ENCODE data around the gene SNRPB. TPM values are rescaled to one million over a fixed set of nuclear protein-coding genes. Genes with fewer than 3 reads are reported as not detected.

Gene SNRPB
- total RNA-seq, 1 experiment from 2014 or later: 1,009 TPM

DNA sequence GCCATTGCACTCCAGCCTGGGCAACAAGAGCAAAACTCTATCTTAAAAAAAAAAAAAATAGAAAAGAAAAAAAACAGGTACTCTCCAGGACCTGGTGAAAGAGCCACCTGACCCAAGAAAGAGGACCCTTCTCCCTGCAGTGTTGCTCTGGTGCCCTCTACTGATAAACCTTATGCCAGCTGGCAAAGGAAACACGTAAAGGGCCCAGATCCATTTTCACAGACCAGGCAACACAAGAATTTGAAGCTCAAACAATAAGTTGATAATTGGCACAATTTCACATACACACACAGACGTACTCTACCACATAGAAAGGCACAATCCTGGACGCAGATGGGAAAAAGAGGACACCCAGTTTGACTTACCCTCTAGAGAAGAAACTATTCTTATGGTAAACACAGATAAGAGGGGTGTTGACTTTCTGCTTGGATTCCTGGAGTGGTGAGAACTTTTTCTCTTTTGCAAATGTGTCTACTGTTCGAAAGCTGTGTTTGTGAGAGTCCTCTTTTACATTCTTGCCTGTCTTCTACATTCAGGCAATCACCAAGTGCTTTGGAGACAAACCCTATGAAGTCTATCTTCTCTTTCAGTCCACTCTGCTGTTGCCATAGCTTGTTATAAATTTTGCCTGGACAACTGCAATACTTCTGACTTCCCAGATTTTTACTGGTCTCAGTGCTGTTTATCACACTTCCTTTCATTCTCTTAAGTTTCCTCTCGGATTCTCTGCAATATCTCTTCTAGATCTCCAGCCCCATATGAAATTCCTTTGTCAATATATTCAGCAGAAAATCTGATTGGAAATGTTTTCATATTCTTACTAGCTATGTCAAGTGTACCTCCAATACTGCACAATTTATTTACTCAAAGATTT lies 6.4 kb upstream of the SNRPB start:
- in situ Hi-C loops (cut with HindIII; ENCODE audit: low sequenced_read_pairs): no loop called here
- DNase-seq (ENCODE audit: low spot score): no peak

DNA sequence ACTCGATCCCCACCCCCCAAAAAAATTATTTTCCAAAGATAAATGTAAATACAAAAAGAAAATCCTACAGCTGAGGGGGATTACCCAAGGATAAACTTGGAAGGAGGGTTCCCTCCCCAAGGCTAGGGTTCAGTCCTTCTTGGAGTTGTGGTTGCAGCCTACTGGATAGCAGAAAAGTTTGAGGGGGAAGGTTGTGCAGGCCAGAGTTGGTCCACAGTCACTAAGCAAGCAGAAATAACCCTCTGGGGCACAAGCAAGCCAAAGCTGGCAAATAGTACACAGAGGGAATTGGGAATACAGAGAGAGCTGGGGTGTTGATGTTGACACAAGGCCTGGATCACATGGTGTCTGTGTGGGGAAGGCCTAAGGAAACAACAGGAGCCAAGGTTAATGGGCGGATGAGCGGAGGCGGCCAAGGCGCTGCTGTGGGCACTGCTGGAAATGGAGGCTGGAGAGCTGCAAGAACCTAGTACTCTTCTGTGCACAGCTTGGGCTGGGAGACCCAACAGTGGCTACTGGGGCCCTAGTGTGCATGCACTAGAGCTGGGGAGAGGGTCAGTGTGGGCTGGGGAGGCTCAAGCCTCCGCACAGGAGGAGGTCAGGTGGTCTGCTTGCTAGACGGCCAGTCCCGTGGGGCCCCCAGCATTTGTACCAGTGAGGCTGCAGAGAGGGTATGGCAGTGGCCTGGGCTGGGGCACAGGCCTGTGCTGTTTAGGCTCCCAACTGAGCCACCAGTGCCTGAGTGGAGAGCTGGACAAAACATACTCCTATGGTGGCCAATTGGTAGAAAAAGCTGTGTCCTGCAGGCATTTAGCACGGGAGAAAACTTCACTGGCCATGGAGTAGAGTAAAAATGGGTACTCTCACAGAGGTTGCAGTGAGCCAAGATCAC lies 5.5 kb upstream of the SNRPB start:
- in situ Hi-C loops (cut with HindIII; ENCODE audit: low sequenced_read_pairs): no loop called here
- no peak for DNase-seq (ENCODE audit: low spot score)

DNA sequence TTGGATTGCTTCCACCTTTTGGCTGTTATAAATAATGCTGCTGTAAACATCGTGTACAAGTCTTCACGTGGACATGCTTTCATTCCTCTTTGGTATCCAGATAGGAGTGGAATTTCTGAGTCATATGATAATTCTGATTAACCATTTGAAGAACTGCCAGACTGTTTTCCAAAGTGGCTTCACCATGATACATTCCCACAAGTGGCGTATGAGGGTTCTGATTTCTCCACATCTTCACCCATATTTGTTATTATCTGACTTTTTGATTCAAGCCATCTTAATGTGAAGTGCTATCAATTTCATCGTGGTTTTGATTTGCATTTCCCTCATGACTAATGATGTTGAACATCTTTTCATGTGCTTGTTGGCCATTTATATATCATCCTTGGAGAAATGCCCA lies 2.9 kb upstream of the SNRPB start:
- DNase-seq (ENCODE audit: low spot score): no peak
- in situ Hi-C loops (cut with HindIII; ENCODE audit: low sequenced_read_pairs): no loop called here

DNA sequence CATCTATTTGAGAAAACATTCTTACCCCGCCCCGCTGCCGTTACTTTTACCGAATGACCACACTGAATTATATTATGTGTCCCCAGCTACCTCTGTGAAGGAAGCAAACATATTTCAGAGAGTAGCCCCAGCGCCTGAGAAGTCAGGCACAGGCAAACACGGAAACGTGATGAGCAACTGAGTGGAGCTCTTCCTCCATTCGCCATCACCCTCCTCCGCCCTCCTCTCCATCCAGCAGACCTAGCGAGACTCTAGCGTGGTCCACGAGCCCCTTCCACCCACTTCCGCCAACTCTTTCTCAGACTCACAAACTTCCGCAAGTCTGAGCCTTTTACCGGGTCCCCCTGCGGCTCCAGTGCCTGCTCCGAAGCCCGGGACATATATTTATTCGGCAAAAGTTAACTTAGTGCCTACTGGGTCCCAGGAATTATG lies 582 bp downstream of the SNRPB start:
- peak; percentile 30 for DNase-seq (ENCODE audit: low spot score)
- in situ Hi-C loops (cut with HindIII; ENCODE audit: low sequenced_read_pairs): no loop called here

DNA sequence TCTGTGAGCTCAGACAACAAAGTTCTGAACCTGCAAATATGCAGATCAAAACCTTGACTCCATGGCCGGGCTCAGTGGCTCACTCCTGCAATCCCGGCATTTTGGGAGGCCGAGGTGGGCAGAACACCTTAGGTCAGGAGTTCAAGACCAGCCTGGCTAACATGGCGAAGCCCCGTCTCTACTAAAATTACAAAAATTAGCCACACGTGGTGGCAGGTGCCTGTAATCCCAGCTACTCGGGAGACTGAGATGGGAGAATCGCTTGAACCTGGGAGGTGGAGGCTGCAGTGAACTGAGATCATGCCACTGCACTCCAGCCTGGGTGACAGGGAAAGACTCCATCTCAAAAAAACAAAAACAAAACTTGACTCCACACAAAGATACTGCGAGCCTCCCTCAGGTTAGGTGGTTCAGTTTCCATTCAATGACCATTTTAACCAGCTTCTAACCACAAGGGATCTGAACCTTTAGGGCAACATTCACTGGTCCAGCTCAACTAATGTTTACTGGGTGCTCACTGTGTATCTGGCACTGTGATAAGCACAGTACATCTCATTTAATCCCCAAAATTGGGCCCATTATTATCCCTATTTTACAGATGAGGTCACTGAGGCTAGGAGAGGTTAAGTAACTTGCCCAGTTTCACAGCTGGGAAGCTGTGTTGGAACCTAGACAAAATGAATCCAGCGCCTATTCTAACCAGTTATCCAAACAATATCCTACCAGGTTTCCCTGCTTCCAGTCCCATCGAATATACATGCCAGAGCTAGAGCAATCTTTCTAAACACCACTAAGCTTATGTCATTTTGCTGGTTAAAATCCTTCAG lies 1.8 kb downstream of the SNRPB start:
- in situ Hi-C loops (cut with HindIII; ENCODE audit: low sequenced_read_pairs): no loop called here
- DNase-seq (ENCODE audit: low spot score): no peak

DNA sequence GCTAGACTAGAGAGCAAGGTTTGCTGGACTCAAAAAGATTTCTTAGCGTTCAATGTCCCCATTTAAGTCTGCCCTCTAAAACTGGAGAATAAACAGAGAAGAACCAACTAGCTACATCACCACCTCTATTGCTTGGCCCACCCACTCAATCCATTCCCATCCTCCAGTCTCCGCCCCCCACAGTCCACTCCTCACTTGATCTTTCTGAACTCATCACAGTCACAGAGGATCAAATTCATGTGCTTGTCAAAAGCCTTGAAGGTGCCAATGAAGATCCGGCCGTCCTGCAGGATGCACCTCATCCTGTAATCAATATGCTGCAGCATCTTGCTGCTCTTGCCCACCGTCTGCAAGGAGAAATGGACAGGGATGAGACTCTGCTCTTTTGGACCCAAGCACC lies 3.2 kb downstream of the SNRPB start:
- in situ Hi-C loops (cut with HindIII; ENCODE audit: low sequenced_read_pairs): no loop called here

DNA sequence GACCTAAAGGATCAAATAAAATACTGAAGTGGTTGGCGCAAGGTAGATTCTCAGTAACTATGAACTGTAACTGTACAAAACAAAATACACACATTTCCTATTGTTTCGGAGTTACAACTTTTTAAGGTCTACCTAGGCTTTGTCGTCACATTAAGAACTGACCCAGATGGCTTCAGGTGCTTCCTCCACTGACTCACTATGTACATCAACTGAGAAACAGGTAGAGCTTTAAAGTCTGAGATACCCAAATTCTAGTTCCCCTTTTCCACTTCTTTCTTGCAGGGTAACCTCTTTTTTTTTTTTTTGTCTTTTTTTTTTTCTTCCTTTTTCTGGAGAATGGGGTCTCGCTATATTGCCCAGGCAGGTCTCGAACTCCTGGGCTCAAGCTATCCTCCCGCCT lies 5.5 kb downstream of the SNRPB start:
- in situ Hi-C loops (cut with HindIII; ENCODE audit: low sequenced_read_pairs): no loop called here
- no peak for DNase-seq (ENCODE audit: low spot score)

More for the DNA sequence above, 3.2 kb downstream of the SNRPB start:
- DNase-seq (ENCODE audit: low spot score): no peak

DNA sequence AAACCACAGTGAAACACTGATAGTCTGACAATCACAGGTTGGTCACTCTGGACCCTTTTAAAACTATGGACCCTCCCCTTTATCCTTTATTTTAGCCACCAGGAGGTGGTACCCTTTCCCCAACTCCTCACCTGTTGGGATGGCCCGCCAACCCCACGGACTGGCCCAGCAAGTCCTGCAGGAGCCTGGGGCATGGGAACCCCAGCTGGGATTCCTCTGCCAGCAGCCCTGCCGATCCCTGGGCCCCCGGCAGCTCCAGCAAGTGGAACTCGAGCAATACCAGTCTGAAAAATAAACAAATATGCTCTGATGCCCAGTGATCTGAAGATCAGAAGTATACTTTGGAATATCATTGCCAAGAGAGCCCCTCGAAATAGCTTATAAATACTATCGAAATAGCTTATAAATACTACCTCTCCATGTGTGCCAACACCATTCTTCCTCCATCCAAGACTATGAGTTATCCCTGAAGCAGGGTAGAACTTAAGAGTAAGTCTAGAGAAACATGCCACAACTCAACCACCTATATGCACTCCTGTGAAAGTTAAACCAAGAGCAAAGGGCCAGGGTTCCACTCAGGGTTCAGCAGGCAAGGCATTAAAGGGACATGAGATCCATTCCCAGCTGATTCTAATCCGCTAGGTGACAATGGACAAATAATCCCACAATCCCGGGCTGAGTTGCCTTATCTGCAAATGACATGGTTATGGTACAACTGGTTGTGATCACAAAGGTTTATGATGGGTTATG lies 6.8 kb downstream of the SNRPB start:
- no peak for DNase-seq (ENCODE audit: low spot score)
- in situ Hi-C loops (cut with HindIII; ENCODE audit: low sequenced_read_pairs): no loop called here

DNA sequence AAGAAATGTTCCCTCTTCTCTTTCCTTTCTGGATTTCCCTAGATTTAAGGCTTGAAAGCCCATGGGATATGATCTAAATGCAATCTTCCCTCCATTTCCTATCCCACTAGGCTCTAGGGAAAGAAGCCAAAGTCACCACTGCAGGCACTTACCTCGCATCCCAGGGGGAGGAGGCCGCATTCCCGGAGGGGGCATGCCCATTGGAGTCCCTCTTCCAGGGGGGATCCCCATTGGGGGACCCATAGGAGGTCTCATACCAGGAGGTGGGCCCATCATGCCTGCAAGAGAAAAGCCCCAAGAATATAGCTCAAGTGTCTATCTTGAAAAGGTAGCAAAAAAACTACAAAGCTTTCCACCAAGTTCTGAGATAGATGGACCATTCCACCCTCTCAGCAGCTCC lies 8.1 kb downstream of the SNRPB start:
- no peak for DNase-seq (ENCODE audit: low spot score)
- in situ Hi-C loops (cut with HindIII; ENCODE audit: low sequenced_read_pairs): no loop called here

DNA sequence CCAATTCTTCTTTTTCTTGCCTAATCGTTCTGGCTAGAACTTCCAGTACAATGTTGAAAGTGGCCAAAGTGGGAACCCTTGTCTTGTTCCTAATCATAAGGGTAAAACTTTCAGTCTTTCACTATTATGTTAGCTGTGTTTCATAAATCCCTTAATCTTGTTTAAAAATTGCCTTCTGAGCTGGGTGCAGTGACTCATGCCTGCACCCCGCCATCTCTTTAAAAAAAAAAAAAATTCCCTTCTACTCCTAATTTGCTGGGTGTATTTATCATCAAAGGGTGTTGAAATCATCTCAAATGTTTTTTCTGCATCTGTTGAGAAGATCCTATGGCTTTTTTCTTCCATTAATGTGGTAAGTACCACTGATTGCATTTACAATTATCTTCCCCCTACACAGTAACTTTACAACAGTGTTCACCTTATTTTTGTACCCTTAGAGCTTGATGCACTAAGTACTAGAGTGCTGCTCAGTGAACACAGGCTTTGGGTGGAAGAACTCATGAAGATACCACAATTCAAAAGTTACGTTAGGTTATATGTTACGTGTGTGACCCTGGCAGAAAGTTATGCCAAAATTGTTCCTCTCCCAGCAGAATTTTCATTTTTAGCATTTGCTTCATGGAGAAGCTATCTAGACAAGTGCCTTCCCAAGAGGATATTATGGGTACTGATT lies 9.7 kb downstream of the SNRPB start:
- in situ Hi-C loops (cut with HindIII; ENCODE audit: low sequenced_read_pairs): no loop called here
- no peak for DNase-seq (ENCODE audit: low spot score)

DNA sequence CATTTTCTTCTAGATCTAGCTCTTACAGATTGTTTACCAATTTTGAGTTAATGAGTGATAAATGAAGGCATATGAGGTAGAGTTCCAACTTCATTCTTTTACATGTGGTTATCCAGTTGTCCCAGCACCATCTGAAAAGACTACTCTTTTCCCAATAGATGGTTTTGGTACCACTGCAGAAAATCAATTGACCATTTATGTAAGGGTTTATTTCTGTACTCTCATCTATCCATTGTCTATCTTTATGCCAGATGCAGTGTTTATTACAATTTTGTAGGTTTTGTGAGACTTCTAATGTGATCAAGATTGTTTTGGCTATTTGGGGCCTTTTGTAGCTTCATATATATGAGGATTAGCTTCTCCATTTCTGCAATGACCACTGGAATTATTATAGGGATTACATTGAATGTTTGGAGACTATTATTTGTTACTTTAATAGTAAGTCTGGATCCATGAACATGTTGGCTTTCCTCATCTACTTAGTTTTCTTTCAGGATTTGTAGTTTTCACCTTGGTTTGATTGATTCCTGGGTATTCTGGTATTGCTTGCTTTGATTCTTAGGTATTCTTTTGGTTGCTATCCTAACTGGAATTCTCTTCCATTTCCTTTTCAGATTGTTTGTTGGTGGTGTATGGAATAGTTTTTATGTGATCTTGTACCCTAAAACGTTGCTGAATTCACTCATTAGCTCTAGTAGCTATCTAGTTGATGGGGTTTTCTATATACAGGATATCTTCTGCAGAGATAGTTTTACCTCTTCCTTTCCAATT lies 10.4 kb downstream of the SNRPB start:
- in situ Hi-C loops (cut with HindIII; ENCODE audit: low sequenced_read_pairs): no loop called here

DNA sequence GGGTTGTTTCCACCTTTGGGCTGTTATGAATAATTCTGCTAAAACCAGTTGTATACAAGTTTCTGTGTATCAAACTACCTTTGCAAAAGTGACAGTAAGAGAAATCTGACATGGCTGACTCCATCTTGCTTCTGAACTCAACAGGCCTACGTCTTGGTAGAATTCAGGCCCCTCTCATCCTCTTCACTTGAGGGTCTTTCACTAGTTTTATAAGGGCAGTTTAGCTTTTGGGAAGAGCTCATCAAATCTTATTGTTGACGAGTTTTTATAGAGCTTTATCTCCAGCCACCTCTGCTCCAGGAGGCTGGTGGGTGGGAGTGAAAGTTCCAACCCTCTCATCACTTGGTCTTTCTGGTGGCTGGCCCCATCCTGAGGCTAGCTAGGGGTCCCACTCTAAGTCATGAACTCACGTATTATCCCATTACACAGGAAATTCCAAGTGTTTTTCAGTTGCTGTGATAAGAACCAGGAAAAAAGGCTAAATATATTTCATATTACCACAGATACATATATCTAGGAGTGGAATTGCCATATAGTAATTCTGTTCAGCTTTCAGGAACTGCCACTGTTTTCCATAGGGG lies 11.6 kb downstream of the SNRPB start:
- in situ Hi-C loops (cut with HindIII; ENCODE audit: low sequenced_read_pairs): no loop called here
- no peak for DNase-seq (ENCODE audit: low spot score)

More for the DNA sequence above, 10.4 kb downstream of the SNRPB start:
- DNase-seq (ENCODE audit: low spot score): no peak

DNA sequence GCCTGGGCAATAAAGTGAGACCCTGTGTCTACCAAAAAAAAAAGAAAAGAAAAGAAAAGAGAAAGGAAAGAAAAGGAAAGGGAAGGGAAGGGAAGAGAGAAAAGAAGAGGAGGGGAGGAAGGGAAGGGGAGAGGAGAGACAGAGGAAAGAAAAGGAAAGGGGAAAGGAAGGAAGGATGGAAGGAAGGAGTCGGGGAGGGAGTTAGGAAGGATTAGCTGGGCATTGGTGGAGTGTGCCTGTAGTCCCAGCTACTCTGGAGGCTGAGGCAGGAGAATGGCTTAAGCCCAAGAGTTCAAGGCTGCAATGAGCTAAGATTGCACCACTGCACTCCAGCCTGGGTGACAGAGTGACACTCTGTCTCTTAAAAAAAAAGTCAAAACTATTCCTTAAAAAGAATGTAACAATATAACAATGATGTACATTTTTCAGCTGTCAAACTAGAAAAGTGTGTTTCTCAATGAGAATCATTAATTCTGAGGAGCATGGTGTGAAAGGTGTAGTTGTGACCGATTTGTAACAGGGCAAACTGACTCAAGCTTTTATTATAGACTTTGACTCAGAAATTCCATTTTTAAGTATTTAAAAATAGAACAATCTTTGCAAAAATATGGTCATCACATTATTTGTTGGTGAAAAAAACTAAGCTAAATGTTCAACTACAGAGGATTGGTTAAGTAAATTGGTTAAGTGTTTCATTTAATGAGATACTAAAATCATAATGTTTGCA lies 14.7 kb downstream of the SNRPB start:
- in situ Hi-C loops (cut with HindIII; ENCODE audit: low sequenced_read_pairs): no loop called here
- DNase-seq (ENCODE audit: low spot score): no peak

DNA sequence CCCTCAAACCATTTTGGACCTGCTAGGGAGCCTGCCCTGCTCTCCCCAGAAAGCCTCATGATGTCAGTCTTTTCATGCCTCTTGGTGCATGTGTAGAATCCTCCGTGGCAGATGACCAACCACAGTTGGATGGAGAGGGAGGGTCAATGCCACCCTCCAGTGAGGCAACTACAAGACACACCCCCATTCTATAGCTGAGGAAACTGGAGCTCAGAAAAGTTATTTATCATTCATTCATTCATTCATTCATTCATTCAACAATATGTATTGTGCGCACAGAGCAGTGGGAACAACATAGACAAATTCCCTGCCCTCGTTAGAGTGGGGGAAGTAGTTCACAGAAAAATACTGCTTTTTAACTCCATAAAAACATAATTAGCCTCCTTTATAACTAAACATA lies 16.8 kb downstream of the SNRPB start:
- DNase-seq (ENCODE audit: low spot score): no peak
- in situ Hi-C loops (cut with HindIII; ENCODE audit: low sequenced_read_pairs): no loop called here

DNA sequence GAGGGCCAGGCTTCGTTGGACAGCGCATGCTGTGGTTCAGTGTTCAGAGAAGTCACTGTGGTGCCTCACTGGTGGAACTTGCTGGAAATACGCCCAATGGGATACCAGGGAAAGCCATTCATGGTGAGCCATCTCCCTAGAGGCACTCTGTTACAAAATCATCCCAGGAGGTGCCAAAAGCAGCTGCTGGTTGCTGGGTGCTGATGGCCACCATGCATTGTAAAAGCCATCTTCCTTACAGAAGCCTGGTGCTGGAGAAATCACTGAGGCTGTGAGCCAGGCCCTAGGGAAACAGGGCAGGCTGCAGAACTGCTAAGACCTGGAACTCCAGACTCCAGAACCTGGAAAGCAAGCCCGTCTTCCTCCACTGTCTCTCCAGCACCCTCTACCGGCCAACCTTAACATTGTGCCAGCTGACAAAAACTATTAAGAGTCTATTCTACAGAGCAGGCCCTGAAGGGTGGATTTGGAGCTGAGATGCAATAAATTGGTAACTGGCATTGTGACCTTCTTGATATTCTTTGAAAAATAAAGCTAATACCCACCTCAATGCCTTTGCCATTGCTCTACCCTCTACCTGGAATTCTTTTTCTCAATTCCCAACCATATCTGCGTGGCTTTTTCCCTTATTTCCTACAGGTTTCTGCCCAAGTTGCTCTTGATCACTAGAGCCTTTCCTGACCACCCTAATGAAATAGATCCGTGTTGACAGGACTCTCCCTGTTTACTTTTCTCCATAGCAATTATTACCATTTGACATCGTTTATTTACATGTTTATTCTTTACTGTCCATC lies 18.5 kb downstream of the SNRPB start:
- in situ Hi-C loops (cut with HindIII; ENCODE audit: low sequenced_read_pairs): no loop called here
- peak; percentile 72 for DNase-seq (ENCODE audit: low spot score)

DNA sequence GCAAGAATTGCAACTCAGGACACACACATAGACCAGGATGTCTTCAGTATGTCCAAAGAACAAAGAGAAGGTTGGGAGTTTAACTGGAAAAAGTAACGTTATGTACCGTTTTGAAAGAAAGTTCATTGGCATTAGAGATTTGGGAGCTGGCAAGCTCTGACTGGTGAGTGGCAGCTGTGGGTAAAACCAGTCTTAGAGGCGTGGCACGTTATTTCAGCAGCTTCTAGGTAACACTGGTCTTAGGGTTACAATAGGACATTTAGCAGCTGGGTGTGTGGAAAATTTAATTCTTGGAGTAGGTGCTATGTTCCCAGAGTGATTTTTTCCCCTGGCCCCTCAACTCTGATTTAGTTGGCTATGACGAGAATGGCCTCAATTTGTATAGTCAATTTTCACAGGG lies 19.2 kb downstream of the SNRPB start:
- no peak for DNase-seq (ENCODE audit: low spot score)
- in situ Hi-C loops (cut with HindIII; ENCODE audit: low sequenced_read_pairs): no loop called here
